HG03045 (cell line): ENCODE data around the gene PTPRA.
A peak's percentile ranks its signal among the peaks of the same experiment; 100 is the strongest.
"Not testable (repeated sequence)": the region's sequence is repeated elsewhere in the genome, so short reads cannot be mapped to it uniquely, and the experiment has no call there.

Experiments used
- ATAC-seq: cut with Tn5 transposase; IDR thresholded peaks from one replicate; pipeline ENCODE4 v1.9.1; 2021; ENCODE audit warnings: mild to moderate bottlenecking, moderate library complexity; ENCODE audit not compliant: unreplicated experiment

PTPRA gene

GRCh38 chr20:2873010-2873746 lies at the start of gene PTPRA:
PTPRA (plus strand) TSS chr20:2873481; CDS start chr20:2964278, 90,797 bp downstream.
- peak; percentile 92 for ATAC-seq

- ATAC-seq, result no peak
Observed at GRCh38 chr20:2825761-2826160, 47.5 kb upstream of the PTPRA start.

GRCh38 chr20:2826655-2827054 lies 46.6 kb upstream of the PTPRA start:
- no peak for ATAC-seq

GRCh38 chr20:2829376-2829775 lies 43.9 kb upstream of the PTPRA start:
- no peak for ATAC-seq

- not testable (repeated sequence) for ATAC-seq
Observed at GRCh38 chr20:2831206-2831605, 42.1 kb upstream of the PTPRA start.

GRCh38 chr20:2833761-2834160 lies 39.5 kb upstream of the PTPRA start:
- ATAC-seq, result no peak

- no peak for ATAC-seq
Observed at GRCh38 chr20:2834401-2835110, 38.7 kb upstream of the PTPRA start.

GRCh38 chr20:2835331-2835796 lies 37.9 kb upstream of the PTPRA start:
- ATAC-seq, result no peak

- ATAC-seq, result no peak
Observed at GRCh38 chr20:2836035-2836434, 37.2 kb upstream of the PTPRA start.

GRCh38 chr20:2837221-2837960 lies 35.9 kb upstream of the PTPRA start:
- no peak for ATAC-seq

GRCh38 chr20:2838170-2838797 lies 35.0 kb upstream of the PTPRA start:
- ATAC-seq, result no peak

GRCh38 chr20:2838847-2839671 lies 34.2 kb upstream of the PTPRA start:
- ATAC-seq, result no peak

- no peak for ATAC-seq
Observed at GRCh38 chr20:2839732-2840137, 33.5 kb upstream of the PTPRA start.

GRCh38 chr20:2840138-2840966 lies 32.9 kb upstream of the PTPRA start, which contains the start of the genes PCED1A and VPS16:
PCED1A (minus strand) TSS chr20:2840655; CDS start chr20:2839912, 743 bp downstream.
VPS16 (plus strand) TSS chr20:2840745; CDS start chr20:2840775, 30 bp downstream.
- peak; percentile 96 for ATAC-seq

- ATAC-seq, result peak; percentile 39
Observed at GRCh38 chr20:2840967-2841531, 32.2 kb upstream of the PTPRA start.

- ATAC-seq, result no peak
Observed at GRCh38 chr20:2845607-2846006, 27.7 kb upstream of the PTPRA start.

GRCh38 chr20:2846698-2847097 lies 26.6 kb upstream of the PTPRA start:
- no peak for ATAC-seq

GRCh38 chr20:2847802-2848201 lies 25.5 kb upstream of the PTPRA start:
- ATAC-seq, result no peak

- ATAC-seq, result no peak
Observed at GRCh38 chr20:2849529-2849928, 23.8 kb upstream of the PTPRA start.
